ENCODE data around the gene ATG5. TPM values are rescaled to one million over a fixed set of nuclear protein-coding genes. Genes with fewer than 3 reads are reported as not detected.

The ATG5 gene
- total RNA-seq, 1 donor = 45.4 TPM

GRCh38 chr6:106258726-106259125 is 66.8 kb downstream of the ATG5 start:
- H3K4me3 ChIP-seq (ENCODE audit: low read depth, low read length) = no peak overlapping the region
- TF ChIP-seq CTCF (IDR thresholded peaks at IDR 0.05; ENCODE audit: insufficient read depth, low read length) = no peak
- no peak for DNase-seq (ENCODE audit: low read depth)

GRCh38 chr6:106257195-106257594 is 68.4 kb downstream of the ATG5 start:
- no peak for DNase-seq (ENCODE audit: low read depth)
- no peak for TF ChIP-seq CTCF (IDR thresholded peaks at IDR 0.05; ENCODE audit: insufficient read depth, low read length)
- H3K4me3 ChIP-seq (ENCODE audit: low read depth, low read length) = no peak overlapping the region

GRCh38 chr6:106256201-106256968 is 69.2 kb downstream of the ATG5 start:
- TF ChIP-seq CTCF (IDR thresholded peaks at IDR 0.05; ENCODE audit: insufficient read depth, low read length) = no peak
- DNase-seq (ENCODE audit: low read depth) = peak; percentile 43
- no peak overlapping the region for H3K4me3 ChIP-seq (ENCODE audit: low read depth, low read length)

- DNase-seq (ENCODE audit: low read depth) = no peak
- no peak for TF ChIP-seq CTCF (IDR thresholded peaks at IDR 0.05; ENCODE audit: insufficient read depth, low read length)
Measured at GRCh38 chr6:106255306-106255705, 70.3 kb downstream of the ATG5 start.

GRCh38 chr6:106254636-106255035 is 70.9 kb downstream of the ATG5 start:
- H3K4me3 ChIP-seq (ENCODE audit: low read depth, low read length) = no peak overlapping the region
- TF ChIP-seq CTCF (IDR thresholded peaks at IDR 0.05; ENCODE audit: insufficient read depth, low read length) = no peak
- DNase-seq (ENCODE audit: low read depth) = peak; percentile 62

More at GRCh38 chr6:106255306-106255705, 70.3 kb downstream of the ATG5 start:
- no peak overlapping the region for H3K4me3 ChIP-seq (ENCODE audit: low read depth, low read length)

- peak; percentile 32 for DNase-seq (ENCODE audit: low read depth)
- TF ChIP-seq CTCF (IDR thresholded peaks at IDR 0.05; ENCODE audit: insufficient read depth, low read length) = no peak
- no peak overlapping the region for H3K4me3 ChIP-seq (ENCODE audit: low read depth, low read length)
Measured at GRCh38 chr6:106253731-106254130, 71.8 kb downstream of the ATG5 start.

- no peak for TF ChIP-seq CTCF (IDR thresholded peaks at IDR 0.05; ENCODE audit: insufficient read depth, low read length)
- no peak overlapping the region for H3K4me3 ChIP-seq (ENCODE audit: low read depth, low read length)
- DNase-seq (ENCODE audit: low read depth) = peak; percentile 81
Measured at GRCh38 chr6:106253172-106253571, 72.4 kb downstream of the ATG5 start.

Measured in fibroblast of the aortic adventitia (primary cell).